H9 (cell line): ENCODE results near the gene VMA21. TPM values are rescaled to one million over a fixed set of nuclear protein-coding genes. Genes with fewer than 3 reads are reported as not detected.

Source experiments
- DNase-seq: peaks from one replicate; pipeline ENCODE4 v3.0.0-alpha.2; 2017
- H2AFZ ChIP-seq: one replicate; pipeline ENCODE4 v1.6.1; 2013; ENCODE audit warnings: mild to moderate bottlenecking, low read length, control low read depth, moderate library complexity
- H2AK5ac ChIP-seq: 2 replicates; pipeline ENCODE4 v1.6.1; 2013; ENCODE audit warnings: low read length, control low read depth, mixed read lengths; ENCODE audit not compliant: insufficient read length
- H2BK120ac ChIP-seq: one replicate; pipeline ENCODE4 v1.6.1; 2013; ENCODE audit warnings: low read depth, mild to moderate bottlenecking, low read length, control low read depth, inconsistent platforms; ENCODE audit not compliant: poor library complexity, severe bottlenecking
- H2BK12ac ChIP-seq: 2 replicates; pipeline ENCODE4 v1.6.1; 2013; ENCODE audit warnings: low read length, control low read depth, mixed read lengths, low read depth; ENCODE audit not compliant: insufficient read length
- H2BK15ac ChIP-seq: 2 replicates; pipeline ENCODE4 v1.6.1; 2013; ENCODE audit warnings: low read depth, low read length, control low read depth
- H2BK20ac ChIP-seq: one replicate; pipeline ENCODE4 v1.6.1; 2013; ENCODE audit warnings: low read depth, mild to moderate bottlenecking, low read length, control low read depth, inconsistent platforms; ENCODE audit not compliant: poor library complexity, severe bottlenecking
- H2BK5ac ChIP-seq: 2 replicates; pipeline ENCODE4 v1.6.1; 2013; ENCODE audit warnings: low read length, control low read depth, mixed read lengths; ENCODE audit not compliant: insufficient read length
- H3K14ac ChIP-seq: 2 replicates; pipeline ENCODE4 v1.6.1; 2013; ENCODE audit warnings: low read length, control low read depth; ENCODE audit not compliant: insufficient read depth
- H3K18ac ChIP-seq: 2 replicates; pipeline ENCODE4 v1.6.1; 2013; ENCODE audit warnings: low read depth, mild to moderate bottlenecking, mixed read lengths, low read length, control low read depth; ENCODE audit not compliant: insufficient read length
- H3K23ac ChIP-seq: 2 replicates; pipeline ENCODE4 v1.6.1; 2013; ENCODE audit warnings: low read length, control low read depth, mixed read lengths, low read depth; ENCODE audit not compliant: insufficient read length
- H3K23me2 ChIP-seq: 2 replicates; pipeline ENCODE4 v1.6.1; 2013; ENCODE audit warnings: low read depth, mild to moderate bottlenecking, mixed read lengths, low read length, control low read depth; ENCODE audit not compliant: insufficient read length, poor library complexity, severe bottlenecking
- H3K27ac ChIP-seq: 2 replicates; pipeline ENCODE4 v1.5.1; 2013; ENCODE audit warnings: low read length, control low read depth, mixed read lengths, low read depth; ENCODE audit not compliant: insufficient read length
- H3K27me3 ChIP-seq: 2 replicates; pipeline ENCODE4 v1.6.1; 2013; ENCODE audit warnings: low read length, control low read depth, inconsistent platforms; ENCODE audit not compliant: insufficient read depth
- H3K4ac ChIP-seq: 2 replicates; pipeline ENCODE4 v1.6.1; 2013; ENCODE audit warnings: low read depth, mild to moderate bottlenecking, control low read depth, inconsistent platforms, low read length, moderate library complexity
- H3K4me1 ChIP-seq: 2 replicates; pipeline ENCODE4 v1.6.1; 2013; ENCODE audit warnings: low read length, control low read depth, inconsistent platforms; ENCODE audit not compliant: insufficient read depth
- H3K4me2 ChIP-seq: 2 replicates; pipeline ENCODE4 v1.6.1; 2013; ENCODE audit warnings: low read length, control low read depth, mixed read lengths; ENCODE audit not compliant: insufficient read length, insufficient read depth
- H3K56ac ChIP-seq: 2 replicates; pipeline ENCODE4 v1.6.1; 2013; ENCODE audit warnings: low read depth, mild to moderate bottlenecking, mixed read lengths, low read length, control low read depth; ENCODE audit not compliant: insufficient read length
- H3K79me1 ChIP-seq: 2 replicates; pipeline ENCODE4 v1.6.1; 2013; ENCODE audit warnings: low read depth, mild to moderate bottlenecking, moderate library complexity, low read length, control low read depth, inconsistent platforms; ENCODE audit not compliant: insufficient read depth, poor library complexity, severe bottlenecking
- H3K79me2 ChIP-seq: 2 replicates; pipeline ENCODE4 v1.6.1; 2013; ENCODE audit warnings: low read length, control low read depth, inconsistent platforms; ENCODE audit not compliant: insufficient read depth
- H3K9ac ChIP-seq: 2 replicates; pipeline ENCODE4 v1.6.1; 2013; ENCODE audit warnings: low read length, control low read depth, mixed read lengths; ENCODE audit not compliant: insufficient read length; ENCODE audit errors: extremely low read depth
- H3K9me3 ChIP-seq: one replicate; pipeline ENCODE4 v1.6.1; 2013; ENCODE audit warnings: low read depth, low read length, inconsistent platforms; ENCODE audit not compliant: control insufficient read depth
- H3T11ph ChIP-seq: one replicate; pipeline ENCODE4 v1.6.1; 2013; ENCODE audit warnings: mild to moderate bottlenecking, low read length, control low read depth, inconsistent platforms
- H4K20me1 ChIP-seq: one replicate; pipeline ENCODE4 v1.6.1; 2013; ENCODE audit not compliant: control insufficient read depth, insufficient read length, insufficient read depth
- H4K5ac ChIP-seq: 2 replicates; pipeline ENCODE4 v1.6.1; 2013; ENCODE audit warnings: low read depth, mild to moderate bottlenecking, mixed read lengths, low read length, control low read depth; ENCODE audit not compliant: insufficient read length
- H4K8ac ChIP-seq: replicated peaks from 2 replicates; pipeline ENCODE4 v1.6.1; 2013; ENCODE audit warnings: low read length, control low read depth, mixed read lengths, low read depth; ENCODE audit not compliant: insufficient read length
- H4K91ac ChIP-seq: 2 replicates; pipeline ENCODE4 v1.6.1; 2013; ENCODE audit warnings: low read depth, mild to moderate bottlenecking, moderate library complexity, mixed read lengths, low read length, control low read depth; ENCODE audit not compliant: insufficient read length
- H3K27ac Mint-ChIP-seq, 3 experiments: 2 replicates in 2 of 3; 3 replicates in 1 of 3; pipeline ENCODE4 v1.8.0; 2020 to 2021; ENCODE audit warnings: mixed read lengths in 3 of 3, mild to moderate bottlenecking in 1 of 3, moderate library complexity in 1 of 3
- H3K27me3 Mint-ChIP-seq: 2 replicates; pipeline ENCODE4 v1.8.0; 2021; ENCODE audit warnings: low read depth, mild to moderate bottlenecking, moderate library complexity, mixed read lengths
- H3K36me3 Mint-ChIP-seq, 3 experiments: 2 replicates in 2 of 3; 3 replicates in 1 of 3; pipeline ENCODE4 v1.8.0; 2020 to 2021; ENCODE audit warnings: low read depth in 3 of 3, mixed read lengths in 3 of 3; ENCODE audit not compliant: insufficient read depth in 1 of 3
- H3K4me1 Mint-ChIP-seq, 2 experiments: 2 replicates each; pipeline ENCODE4 v1.8.0; 2020; ENCODE audit warnings: mixed read lengths in 2 of 2
- H3K4me3 Mint-ChIP-seq, 2 experiments: 2 replicates in 1 of 2; 3 replicates in 1 of 2; pipeline ENCODE4 v1.8.0; 2020 to 2021; ENCODE audit warnings: mild to moderate bottlenecking in 2 of 2, mixed read lengths in 2 of 2, moderate library complexity in 1 of 2
- H3K9me3 Mint-ChIP-seq, 2 experiments: 2 replicates in 1 of 2; 3 replicates in 1 of 2; pipeline ENCODE4 v1.8.0; 2020; ENCODE audit warnings: mild to moderate bottlenecking in 2 of 2, mixed read lengths in 2 of 2, moderate library complexity in 1 of 2
- CTCF ChIP-seq: fragments of 200-600 bp; sonication (generic); conservative IDR thresholded peaks from 3 replicates; pipeline ENCODE4 v1.8.0; 2021; ENCODE audit warnings: antibody characterized with exemption, mild to moderate bottlenecking
- WGBS: extraction: QIAGEN DNeasy Blood & Tissue Kit; methylation state at CpG from one replicate; pipeline ENCODE4 v1.1.7; 2013; ENCODE audit warnings: missing lambda C conversion rate, low lambda C conversion rate, mixed read lengths; ENCODE audit not compliant: insufficient read length; ENCODE audit errors: extremely low coverage; 5-methylcytosine and 5-hydroxymethylcytosine counted together
- total RNA-seq: library from RNA; stranded (reverse); gene quantifications from 2 replicates; pipeline ENCODE4 v1.2.1, GENCODE V29; 2021

Gene VMA21
- total RNA-seq, 1 experiment from 2014 or later, result 50.3 TPM

- Mint-ChIP-seq H3K36me3 (peaks cover 0 to 8% (median 4%) of the 10 kb centered on the region in 3 experiments; a peak in 3 of 7 replicates), H3K27ac (no peak overlapping the region), H3K9me3 (peaks cover 60 to 79% of the 10 kb centered on the region in 2 experiments), H3K4me1 (no peaks in the 10 kb centered on the region), H3K27me3 (peaks cover 3% of the 10 kb centered on the region; the same call in 1 of the 2 replicates), H3K4me3 (no peak overlapping the region)
- no peak overlapping the region for H3K4ac ChIP-seq
- no peak overlapping the region for H4K8ac ChIP-seq
- H3K18ac ChIP-seq, result no peak overlapping the region
- H2BK20ac ChIP-seq, result no peak overlapping the region
- DNase-seq, result no peak
- H3K23ac ChIP-seq, result no peak overlapping the region
- no peak overlapping the region for H3K56ac ChIP-seq
- H3K9me3 ChIP-seq, result peaks cover 34% of the 10 kb centered on the region
- no peak overlapping the region for H4K5ac ChIP-seq
- H3K4me2 ChIP-seq, result no peak overlapping the region
- H3K79me2 ChIP-seq, result no peaks in the 10 kb centered on the region
- H2BK120ac ChIP-seq, result no peak overlapping the region
- H3K23me2 ChIP-seq, result no peaks in the 10 kb centered on the region
- H4K20me1 ChIP-seq, result no peaks in the 10 kb centered on the region
- H3K27me3 ChIP-seq, result no peaks in the 10 kb centered on the region
- WGBS, result no CpG with 5 or more reads among the region's 1 CpG
- no peak for TF ChIP-seq CTCF
- no peak overlapping the region for H2BK12ac ChIP-seq
- no peak overlapping the region for H2BK5ac ChIP-seq
- H3T11ph ChIP-seq, result no peak overlapping the region
- H3K4me1 ChIP-seq, result no peaks in the 10 kb centered on the region
- no peaks in the 10 kb centered on the region for H3K79me1 ChIP-seq
- no peak overlapping the region for H2BK15ac ChIP-seq
- H3K9ac ChIP-seq, result no peak overlapping the region
- no peak overlapping the region for H2AK5ac ChIP-seq
- H3K14ac ChIP-seq, result no peak overlapping the region
- no peak overlapping the region for H3K27ac ChIP-seq
- H2AFZ ChIP-seq, result no peak overlapping the region
- H4K91ac ChIP-seq, result no peak overlapping the region
Measured at GRCh38 chrX:151458824-151459223, 61.8 kb downstream of the VMA21 start.

Other genes starting within 250 kb of the VMA21 start
- gene GPR50, start 220.6 kb upstream of the VMA21 start, total RNA-seq, result 11.9 and 12.2 TPM in 2 replicates
- gene PASD1, start 166.5 kb downstream of the VMA21 start, total RNA-seq, result not detected in 2 replicates